ENCODE data around the gene CENPA.

Gene CENPA

DNA sequence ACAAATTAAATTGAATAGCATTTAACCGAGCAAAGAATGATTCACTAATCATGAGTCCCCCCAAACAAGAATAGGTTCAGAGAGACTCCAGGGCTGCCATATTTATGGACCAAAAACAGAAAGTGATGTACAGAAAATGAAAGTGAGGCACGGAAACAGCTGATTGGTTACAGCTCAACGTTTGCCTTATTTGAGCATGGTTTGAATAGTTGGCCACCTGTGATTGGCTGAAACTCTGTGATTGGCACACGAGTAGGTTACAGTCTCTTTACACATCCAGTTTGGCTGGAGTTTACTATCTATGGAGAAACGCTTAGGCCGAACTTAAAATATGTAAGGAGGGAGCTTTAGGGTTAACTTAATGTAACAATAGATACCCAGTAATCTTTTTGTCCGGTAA is 35.1 kb downstream of the CENPA start:
- ChIA-PET CTCF (no interaction called here), POLR2A (no interaction called here)
- DNase-seq (ENCODE audit: extremely low spot score): no peak
- TF ChIP-seq ZNF384 (IDR thresholded peaks at IDR 0.05): no peak
- TF ChIP-seq, protein P1, sequence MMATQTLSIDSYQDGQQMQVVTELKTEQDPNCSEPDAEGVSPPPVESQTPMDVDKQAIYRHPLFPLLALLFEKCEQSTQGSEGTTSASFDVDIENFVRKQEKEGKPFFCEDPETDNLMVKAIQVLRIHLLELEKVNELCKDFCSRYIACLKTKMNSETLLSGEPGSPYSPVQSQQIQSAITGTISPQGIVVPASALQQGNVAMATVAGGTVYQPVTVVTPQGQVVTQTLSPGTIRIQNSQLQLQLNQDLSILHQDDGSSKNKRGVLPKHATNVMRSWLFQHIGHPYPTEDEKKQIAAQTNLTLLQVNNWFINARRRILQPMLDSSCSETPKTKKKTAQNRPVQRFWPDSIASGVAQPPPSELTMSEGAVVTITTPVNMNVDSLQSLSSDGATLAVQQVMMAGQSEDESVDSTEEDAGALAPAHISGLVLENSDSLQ (IDR thresholded peaks at IDR 0.05): peak; percentile 74
- TF ChIP-seq BHLHE40 (IDR thresholded peaks at IDR 0.05; ENCODE audit: borderline replicate concordance): no peak

DNA sequence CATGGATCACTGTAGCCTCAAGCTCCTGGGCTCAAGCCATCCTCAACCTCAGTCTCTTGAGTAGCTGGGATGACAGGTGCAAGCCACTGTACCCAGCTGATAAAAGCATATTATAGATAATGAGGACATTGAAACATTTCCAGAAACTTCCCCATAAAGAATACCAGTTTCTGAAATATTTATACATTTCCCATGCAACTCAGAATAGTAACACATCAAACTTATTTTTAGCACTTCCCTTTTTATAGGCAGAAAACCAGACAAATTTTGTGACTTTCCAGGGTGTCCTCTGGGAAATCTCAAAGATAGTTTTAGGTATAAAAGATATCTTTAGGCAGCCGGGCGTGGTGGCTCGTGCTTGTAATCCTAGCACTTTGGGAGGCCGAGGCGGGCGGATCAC is 37.0 kb downstream of the CENPA start:
- POLR2A ChIA-PET: no interaction called here
- CTCF ChIA-PET: no interaction called here
- TF ChIP-seq L3MBTL2 (conservative IDR thresholded peaks at IDR 0.05) (no peak), ARNT (IDR thresholded peaks at IDR 0.05) (no peak), CTBP1 (IDR thresholded peaks at IDR 0.05; ENCODE audit: borderline replicate concordance) (no peak), TARDBP (IDR thresholded peaks at IDR 0.05) (no peak), FOXM1 (IDR thresholded peaks at IDR 0.05; ENCODE audit: borderline replicate concordance) (no peak), BHLHE40 (IDR thresholded peaks at IDR 0.05; ENCODE audit: borderline replicate concordance) (no peak), ZNF384 (IDR thresholded peaks at IDR 0.05) (no peak)

DNA sequence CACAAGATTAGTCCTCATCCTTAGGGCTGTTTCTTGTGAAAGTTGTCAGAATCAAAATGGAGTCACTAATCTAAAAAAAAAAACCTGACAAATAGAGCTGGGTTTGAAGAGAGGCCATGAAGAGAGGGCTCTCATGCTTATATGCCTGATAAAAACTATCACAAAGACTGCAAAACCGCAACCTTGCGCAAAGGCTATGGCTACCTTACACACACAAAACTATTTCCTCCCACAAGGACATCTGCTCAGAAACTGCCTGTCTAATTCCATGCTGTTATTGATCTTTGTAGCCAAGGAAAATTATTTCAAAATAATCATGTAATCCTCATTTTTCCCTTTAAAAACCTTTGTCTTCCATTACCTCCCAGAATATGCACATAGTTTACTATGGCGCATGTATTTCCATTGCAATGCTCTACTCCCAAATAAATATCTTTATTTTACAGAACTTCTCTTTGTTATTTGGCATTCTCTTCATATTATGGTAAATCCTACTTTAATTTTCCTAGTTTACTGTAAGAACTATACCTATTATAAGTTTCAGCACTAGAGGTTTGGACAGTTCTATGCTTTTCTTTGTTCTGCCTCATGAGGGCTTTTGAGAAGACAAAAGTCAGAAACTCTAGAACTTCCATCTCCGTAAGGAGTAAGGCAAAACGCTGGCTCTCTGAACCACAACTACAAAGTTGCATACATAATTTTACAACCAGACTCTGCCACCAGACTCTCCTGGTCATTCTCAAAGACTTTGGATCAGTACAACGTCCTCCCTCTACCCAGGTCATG is 52.5 kb downstream of the CENPA start:
- ChIA-PET CTCF (no interaction called here), POLR2A (no interaction called here)
- DNase-seq (ENCODE audit: extremely low spot score): no peak
- TF ChIP-seq L3MBTL2 (conservative IDR thresholded peaks at IDR 0.05): no peak
- no peak for TF ChIP-seq BHLHE40 (IDR thresholded peaks at IDR 0.05; ENCODE audit: borderline replicate concordance)
- TF ChIP-seq, protein P1 (IDR thresholded peaks at IDR 0.05): no peak

More for the DNA sequence above, 37.0 kb downstream of the CENPA start:
- no peak for DNase-seq (ENCODE audit: extremely low spot score)

DNA sequence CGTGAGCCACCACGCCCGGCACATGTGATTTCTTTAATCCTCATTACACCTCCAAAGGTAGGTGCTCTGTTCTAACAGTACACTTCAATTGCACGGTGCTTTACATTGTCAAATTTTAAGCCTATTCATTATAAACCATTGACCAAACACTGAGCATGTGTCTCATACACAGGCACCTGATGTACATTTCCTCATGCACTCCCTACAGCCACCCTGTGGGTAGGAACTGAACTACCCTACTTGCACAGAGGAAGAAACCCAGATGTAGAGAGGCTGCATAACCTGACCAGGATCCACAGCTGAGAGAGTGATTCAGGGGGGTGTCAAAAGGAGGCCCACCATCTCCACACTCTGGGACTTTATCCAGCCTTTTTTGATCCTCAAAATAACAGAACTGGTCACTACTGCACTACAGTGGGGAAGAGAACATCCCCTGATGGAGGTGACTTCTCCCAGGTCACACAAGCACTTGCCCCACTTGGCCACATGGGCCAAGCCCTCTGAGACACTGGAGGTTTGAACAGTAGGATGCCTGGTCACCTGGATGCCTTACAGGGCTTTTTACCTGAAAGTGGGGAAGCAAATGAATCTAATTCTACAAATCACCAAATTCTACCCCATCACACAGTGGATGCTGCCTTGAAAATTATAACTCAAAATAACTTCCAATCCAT is 55.2 kb downstream of the CENPA start:
- CTCF ChIA-PET: interaction anchor here (0.7 to 0.9 kb wide), 2 partner anchors 38 to 82 kb away, joined by 3 read pairs; no protein-coding TSS in a partner anchor
- TF ChIP-seq, protein P1 (IDR thresholded peaks at IDR 0.05): no peak
- TF ChIP-seq FOXA1 (IDR thresholded peaks at IDR 0.05) (no peak), FOXM1 (IDR thresholded peaks at IDR 0.05; ENCODE audit: borderline replicate concordance) (no peak), CTBP1 (IDR thresholded peaks at IDR 0.05; ENCODE audit: borderline replicate concordance) (no peak), SP1 (IDR thresholded peaks at IDR 0.05) (no peak), ZNF384 (IDR thresholded peaks at IDR 0.05) (no peak), TARDBP (IDR thresholded peaks at IDR 0.05) (no peak), LEF1 (IDR thresholded peaks at IDR 0.05; ENCODE audit: borderline replicate concordance) (no peak), HDGF (IDR thresholded peaks at IDR 0.05; ENCODE audit: borderline replicate concordance) (no peak), SUZ12 (IDR thresholded peaks at IDR 0.05) (no peak), L3MBTL2 (conservative IDR thresholded peaks at IDR 0.05) (no peak), BHLHE40 (IDR thresholded peaks at IDR 0.05; ENCODE audit: borderline replicate concordance) (no peak), ELF4 (IDR thresholded peaks at IDR 0.05) (no peak), ARNT (IDR thresholded peaks at IDR 0.05) (no peak), NFRKB (IDR thresholded peaks at IDR 0.05) (no peak)
- peak; percentile 32 for DNase-seq (ENCODE audit: extremely low spot score)
- POLR2A ChIA-PET: no interaction called here

DNA sequence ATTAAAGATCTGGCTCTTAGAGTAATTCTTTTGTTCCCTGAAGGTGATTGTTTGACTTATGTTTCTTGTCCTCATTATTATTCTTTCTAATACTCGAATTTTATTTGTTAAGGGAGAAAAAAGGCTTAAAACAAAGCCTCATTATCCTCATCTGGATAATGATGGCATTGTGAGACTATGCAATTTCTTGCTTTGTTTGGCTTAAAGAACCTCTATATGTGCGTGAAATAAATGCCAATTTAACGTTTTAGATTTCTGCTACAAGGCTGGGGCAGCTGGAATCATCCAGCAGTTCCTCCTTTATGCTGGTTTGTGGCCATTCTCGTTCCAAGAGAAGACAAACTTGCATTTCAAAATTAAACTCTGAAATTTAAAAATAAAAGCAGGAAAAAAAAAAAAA is 57.2 kb downstream of the CENPA start:
- CTCF ChIA-PET: interaction anchor here (0.7 kb wide), 1 partner anchor 1472 kb away, joined by 4 read pairs; no protein-coding TSS in a partner anchor
- TF ChIP-seq TARDBP (IDR thresholded peaks at IDR 0.05) (no peak), BHLHE40 (IDR thresholded peaks at IDR 0.05; ENCODE audit: borderline replicate concordance) (no peak), ZNF384 (IDR thresholded peaks at IDR 0.05) (no peak), L3MBTL2 (conservative IDR thresholded peaks at IDR 0.05) (no peak), LEF1 (IDR thresholded peaks at IDR 0.05; ENCODE audit: borderline replicate concordance) (no peak)
- TF ChIP-seq, protein P1 (IDR thresholded peaks at IDR 0.05): no peak
- no peak for DNase-seq (ENCODE audit: extremely low spot score)
- POLR2A ChIA-PET: no interaction called here
